HG02970 (cell line): ENCODE measurements around the gene SPACA4.

Source experiments
- ATAC-seq: cut with Tn5 transposase; IDR thresholded peaks from one replicate; pipeline ENCODE4 v1.9.1; 2021; ENCODE audit warnings: mild to moderate bottlenecking, moderate library complexity, moderate number of reproducible peaks; ENCODE audit not compliant: unreplicated experiment, low FRiP score

Gene SPACA4

DNA sequence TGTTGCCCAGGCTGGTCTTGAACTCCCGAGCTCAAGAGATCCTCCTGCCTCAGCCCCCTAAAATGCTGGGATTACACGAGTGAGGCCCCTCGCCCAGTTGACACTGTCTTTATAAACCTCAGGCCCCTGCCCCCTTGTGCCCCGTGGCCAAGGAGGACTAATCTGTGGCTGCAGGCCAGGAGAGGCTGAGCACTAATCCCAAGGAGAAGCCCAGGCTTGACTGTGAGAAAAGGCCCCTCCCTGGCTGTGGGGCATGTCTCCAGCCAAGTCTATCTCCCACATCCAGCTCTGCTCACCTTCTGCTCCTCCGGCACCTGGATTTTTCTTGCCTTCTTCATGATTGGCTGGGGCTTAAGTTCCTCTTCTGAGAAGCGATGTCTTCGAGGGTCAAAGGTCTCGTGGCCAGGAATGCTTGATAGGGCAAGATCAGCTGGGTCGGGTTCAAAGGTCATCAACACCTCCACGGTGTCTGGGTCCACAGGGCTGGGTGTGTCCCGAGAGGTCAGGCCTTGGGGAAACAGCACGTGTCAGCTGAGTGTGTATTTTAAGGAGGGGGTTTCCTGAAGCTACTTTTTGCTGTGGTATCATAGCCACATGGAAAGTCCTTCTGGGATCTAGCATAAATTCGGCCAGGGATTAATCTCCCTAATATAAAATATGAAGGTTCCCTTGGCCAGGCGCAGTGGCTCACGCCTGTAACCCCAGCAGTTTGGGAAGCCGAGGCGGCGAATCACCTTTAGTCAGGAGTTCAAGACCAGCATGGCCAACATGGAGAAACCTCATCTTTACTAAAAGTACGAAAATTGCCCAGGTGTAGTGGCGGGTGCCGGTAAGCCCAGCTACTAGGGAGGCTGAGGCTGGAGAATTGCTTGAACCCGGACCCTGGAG lies 26.9 kb downstream of the SPACA4 start:
- no peak for ATAC-seq

DNA sequence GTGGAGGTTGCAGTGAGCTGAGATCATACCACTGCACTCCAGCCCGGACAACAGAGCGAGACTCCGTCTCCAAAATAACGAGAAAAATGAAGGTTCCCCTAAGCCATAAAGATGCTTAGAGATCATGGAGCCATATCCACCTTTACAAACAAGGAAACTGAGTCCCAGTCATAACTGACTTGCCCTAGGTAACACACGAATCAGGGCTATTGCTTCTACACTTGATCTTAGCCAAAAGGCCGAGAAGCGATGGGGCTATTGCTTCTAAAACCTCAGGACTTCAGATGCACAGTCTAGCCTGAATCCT lies 27.4 kb downstream of the SPACA4 start:
- no peak for ATAC-seq

DNA sequence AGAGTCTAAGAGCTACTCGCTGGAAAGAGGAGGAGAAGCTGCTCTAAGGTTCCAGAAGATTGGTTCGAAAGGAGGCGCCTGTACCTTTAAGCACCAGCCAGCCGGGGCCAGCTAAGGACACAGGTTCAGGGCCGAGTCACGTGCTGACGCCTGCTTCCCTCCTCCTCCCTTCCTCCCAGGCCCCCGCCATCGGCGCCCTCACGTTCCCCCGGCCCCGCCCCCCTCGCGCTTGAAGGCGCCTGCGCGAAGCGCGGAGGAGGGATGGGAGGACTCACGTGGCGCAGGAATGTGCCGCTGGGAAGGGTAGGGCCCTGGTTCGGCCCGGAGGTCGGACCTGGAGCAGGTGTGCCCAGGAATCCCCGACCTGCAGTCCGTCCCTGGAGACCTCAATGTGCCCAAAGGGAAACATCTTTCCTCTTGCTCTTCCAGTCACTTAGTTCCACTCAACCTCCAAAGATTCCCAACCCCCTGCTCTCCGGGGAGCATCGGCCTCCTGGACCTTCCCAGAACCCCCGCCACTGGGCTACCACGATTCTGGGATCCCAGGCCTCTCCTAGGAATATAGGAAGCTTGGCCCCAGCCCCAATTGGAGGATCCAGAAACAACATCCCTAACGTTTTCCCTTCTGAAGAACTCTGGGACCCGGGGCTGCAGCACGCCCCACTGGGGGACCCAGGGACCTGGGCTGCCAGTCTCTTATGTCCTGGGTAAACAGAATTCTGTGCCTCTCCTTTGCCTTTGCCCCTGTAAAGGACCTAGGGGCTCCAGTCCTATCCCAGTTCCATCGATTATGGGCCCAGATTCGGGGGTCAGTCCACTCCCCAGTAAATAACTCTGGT lies 28.1 kb downstream of the SPACA4 start:
- ATAC-seq: peak; percentile 35

DNA sequence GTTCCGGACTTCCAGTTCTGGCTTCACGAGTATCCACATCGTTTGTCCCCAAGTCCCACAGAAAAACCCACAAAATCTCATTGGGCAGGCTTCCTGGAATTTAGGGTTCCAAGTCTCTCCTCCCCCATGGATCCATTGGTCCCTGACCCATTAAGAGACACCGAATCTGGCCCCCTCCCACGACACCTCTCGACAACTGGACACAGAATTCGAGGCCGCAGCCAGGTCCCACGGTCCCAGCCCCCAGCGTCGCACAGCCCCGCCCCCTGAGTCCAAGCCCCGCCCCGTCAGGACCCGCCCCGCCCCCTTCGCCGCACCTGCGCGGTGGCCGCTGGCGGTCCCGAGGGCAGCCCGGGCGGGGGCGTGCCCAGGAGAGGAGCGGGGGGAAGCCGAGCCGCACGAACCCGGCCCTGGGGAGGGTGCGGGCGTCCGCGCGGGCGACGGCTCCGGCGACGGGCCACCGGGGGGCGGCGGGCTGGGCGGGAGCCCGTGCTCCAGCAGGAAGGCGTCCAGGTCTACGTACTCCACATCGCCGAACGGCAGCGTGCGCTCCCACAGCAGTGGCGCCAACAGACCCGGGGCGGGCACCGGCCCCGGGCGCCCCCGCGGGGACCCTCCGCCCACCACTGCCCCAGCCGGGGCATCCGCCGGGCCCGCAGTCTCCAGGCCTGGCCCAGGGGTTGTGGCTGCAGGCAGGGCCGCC lies 28.9 kb downstream of the SPACA4 start:
- no peak for ATAC-seq

DNA sequence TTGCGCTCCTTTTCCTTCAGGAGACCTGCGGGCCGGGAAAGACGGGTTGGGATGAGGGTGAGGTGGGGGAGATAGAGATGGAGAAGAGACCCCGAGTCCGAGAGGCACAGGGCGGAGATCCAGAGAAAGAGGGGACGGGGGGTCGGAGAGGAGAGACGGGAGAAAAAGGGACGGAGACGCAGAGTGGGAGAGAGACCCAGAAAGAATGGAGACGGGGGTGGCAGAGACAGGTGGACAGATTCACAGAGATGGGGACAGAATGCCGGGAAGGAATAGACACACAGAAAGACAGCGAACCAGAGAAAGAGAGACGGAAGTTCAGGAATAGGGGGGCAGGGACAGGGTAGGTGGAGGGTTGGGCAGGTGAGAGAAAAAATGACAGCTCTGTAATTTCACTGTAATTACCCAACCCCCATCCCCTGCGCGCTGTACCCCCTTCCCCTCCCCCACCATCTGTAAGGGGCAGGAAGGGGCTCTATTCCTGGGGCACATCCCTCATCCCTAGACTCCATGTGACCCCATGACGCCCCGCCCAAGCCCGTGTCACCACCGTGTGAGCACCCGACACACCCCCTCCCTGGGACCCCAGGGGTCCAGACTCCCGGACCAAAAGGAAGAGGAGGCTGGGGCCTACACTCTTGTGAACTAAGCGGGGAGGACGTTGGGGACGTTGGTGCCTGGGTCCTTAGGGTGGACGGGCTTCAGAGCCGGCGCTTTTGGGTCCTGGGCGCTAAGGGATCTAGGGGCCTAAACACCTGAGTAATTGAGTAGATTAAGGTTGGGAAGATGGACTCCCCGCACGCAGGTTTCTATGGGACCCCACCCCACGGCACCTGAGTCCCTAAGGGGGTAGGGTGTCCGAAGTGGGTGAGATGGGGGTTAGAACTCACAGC lies 29.7 kb downstream of the SPACA4 start:
- no peak for ATAC-seq

DNA sequence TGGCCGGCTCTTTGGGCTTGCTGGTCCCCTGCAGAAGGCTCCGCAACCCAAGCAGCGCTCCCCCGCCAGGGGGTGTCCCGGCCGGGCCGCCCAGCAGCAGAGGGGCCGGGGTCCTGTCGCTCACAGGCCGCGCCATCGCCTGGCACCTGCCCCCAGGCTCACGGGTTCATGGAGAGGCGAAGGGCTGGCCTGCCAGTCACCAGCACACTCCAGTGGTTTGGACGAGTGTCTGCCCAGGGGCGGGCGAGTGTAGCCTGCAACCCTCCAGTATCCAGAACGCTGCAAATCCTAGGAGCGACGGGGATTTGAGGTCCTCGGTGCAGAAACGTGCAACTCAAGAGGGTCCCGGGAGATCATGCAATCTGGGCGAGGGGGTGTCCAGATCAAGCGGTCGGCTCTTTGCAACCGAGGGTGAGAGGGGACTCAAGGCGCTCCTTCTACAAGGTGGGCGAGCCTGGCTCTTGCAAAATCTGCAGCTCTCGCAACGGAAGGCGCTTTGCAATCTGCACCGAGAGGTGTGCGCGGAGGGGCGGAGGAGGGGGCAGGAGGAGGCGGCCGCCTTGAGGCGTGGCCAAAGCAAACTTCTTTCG lies 30.4 kb downstream of the SPACA4 start, which contains the start of gene DBP:
TSS of gene DBP (minus strand) at position 521 of the 590 bp plus-strand sequence. CDS start at position 136, 385 bp downstream.
- no peak for ATAC-seq

DNA sequence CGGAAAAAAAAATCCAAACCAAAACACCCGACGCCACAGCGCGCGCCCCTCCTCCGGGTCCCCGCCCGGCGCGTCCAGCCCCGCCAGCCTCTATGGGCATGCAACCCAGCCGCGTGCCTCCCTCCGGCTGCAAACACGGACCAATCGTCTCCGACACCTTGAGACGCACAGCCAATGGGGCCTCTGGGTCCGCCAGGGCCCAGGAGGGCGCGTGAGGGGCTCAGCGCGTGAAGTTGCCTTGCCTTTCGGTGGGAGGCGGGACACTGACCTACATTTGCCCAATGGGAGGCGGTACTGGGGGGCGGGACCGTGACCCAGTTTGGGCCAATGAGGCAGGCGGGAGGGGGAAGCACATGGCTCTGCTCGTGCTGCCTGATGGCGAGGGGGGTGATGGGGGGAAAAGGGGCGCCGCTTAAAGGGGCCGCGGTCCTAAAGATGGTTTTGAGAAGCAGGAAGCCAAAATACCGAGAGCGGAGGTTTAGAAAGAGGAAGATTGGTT lies 31.0 kb downstream of the SPACA4 start:
- ATAC-seq: peak; percentile 62

DNA sequence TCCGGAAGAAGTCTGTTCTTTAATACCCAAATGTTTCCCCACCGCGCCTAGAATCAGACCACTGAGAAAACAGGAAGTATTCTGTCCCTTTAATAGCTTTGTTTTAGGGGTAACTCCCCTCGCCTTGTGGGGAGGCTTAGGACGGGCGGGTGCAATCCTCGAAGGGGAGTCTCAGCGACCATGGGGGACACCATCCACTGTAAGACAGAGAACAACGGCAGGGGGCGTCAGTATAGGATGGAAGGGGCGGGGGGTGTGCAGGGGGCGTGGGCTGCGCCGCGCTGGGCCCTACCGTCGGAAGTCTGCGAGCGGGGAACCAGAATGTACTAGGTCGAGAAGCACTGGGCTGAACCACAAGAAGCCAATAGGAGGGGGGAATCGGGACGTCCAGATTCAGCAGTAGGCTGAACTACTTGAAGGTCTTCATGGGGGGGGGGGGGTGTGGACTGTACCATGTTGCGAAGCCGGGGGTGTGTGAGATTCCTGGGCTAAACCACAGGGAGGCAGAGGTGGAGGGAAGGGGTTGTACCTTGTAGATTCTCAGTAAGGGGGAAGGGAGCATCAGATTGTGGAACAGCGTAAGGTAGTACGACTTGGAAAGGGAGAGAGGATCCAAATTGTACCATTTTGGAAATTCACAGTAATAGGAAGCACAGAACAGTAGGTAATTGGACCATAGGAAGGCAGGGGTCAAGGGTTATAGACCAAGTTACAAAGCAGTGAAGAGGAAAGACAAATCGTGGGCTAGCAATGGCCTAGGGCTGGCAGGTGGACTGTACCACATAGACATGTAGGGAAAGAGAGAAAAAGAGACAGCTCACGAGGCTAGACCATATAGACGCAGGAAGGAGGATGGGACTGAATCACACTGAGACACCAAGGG lies 31.6 kb downstream of the SPACA4 start:
- ATAC-seq: no peak

DNA sequence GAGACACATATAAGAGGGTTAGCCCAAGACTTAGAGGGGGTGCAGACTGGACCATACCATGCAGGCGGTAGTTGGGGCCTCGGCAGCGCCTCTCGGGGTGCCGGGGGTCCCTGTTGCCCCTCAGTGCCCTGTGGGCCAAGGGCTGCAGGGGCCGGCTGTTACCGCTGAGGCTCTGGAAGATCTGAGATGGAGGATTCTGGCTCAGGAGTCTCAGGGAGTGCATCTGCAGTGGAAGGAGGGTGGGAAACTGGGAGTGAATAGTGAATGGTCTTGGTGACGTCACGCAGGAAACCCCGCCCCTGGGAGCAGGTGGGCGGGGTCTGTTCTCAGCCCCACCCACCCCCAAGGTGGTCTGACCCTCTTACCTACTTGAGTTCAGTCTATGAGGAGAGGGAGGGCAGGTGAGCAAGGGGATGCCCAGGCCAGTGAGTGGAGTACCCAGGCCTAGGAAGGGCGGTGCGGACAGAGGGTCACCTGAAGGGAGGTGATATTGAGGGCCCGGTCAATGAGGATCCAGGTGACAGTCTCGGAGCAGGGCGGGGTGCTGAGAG lies 32.4 kb downstream of the SPACA4 start:
- ATAC-seq: no peak

DNA sequence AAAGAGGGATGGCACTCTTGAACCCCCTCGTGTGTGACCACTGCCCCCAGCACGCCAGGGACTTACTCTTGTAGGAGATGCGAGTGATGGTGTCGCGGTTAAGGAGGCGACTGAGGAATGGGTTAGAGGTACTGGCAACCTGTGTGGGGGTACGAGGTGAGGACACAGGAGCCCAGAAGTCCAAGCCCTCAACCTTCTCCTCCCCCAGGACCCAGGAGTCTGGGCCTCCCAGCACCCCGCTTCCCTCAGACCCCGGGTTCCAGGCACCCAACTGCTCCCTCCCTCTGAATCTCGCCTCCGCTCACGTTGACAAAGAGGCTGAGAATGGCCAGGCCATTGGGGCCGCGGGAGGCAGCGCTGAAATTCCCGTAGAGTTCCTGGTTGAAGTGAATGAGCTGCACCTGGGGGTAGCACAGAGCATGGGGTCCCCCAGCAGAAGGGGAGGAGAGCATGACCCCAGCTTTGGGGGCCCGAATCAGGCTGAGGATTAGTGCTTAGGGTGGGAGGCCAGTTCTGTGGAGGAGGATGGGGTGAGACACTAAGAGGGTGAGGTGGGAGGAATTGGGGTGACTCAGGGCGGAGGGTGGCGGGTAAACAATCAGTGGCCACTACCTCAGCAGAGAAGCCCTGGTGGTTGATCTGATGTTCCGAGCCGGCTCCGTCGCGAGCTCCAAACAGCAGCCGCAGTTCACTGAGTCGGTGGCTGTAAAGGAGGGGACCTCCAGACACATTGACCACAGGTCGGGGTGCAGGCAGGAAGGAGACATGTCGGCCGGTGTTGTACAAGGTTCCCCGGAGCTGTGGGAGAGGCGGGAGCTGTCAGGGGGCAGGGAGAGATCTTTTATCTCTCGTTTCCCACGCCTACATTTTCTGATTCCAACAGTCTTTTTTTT lies 33.2 kb downstream of the SPACA4 start:
- ATAC-seq: no peak

DNA sequence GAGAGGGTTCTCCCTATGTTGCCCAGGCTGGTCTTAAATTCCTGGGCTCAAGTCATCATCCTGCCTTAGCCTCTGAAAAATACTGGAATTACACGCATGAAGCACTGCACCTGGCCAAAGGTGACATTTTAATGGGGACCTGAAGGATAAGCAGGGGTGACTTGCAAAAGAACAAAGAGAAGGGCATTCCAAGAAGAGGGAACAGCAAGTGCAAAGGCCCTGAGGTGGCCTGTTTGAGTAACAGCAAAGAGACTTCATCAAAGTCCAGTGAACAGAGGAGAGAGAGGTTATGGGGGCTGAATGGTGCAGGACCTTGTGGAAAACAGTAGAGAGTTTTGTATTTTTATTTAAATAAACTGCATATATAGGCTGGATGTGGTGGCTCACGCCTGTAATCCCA lies 35.3 kb downstream of the SPACA4 start:
- ATAC-seq: no peak

DNA sequence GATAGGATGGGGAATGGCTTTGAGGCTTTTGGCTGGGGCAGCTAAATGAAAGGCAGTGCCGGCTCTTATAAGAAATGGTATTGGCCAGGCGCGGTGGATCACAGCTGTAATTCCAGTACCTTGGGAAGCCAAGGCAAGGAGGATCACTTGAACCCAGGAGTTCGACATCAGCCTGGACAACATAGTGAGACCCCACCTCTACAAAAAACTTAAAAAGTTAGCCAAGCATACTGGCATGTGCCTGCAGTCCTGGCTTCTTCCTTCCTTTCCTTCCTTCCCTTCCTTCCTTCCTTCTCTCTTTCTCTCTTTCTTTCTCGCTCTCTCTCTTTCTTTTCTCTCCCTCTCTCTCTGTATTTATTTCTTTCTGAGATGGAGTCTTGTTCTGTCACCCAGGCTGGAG lies 36.3 kb downstream of the SPACA4 start:
- no peak for ATAC-seq

DNA sequence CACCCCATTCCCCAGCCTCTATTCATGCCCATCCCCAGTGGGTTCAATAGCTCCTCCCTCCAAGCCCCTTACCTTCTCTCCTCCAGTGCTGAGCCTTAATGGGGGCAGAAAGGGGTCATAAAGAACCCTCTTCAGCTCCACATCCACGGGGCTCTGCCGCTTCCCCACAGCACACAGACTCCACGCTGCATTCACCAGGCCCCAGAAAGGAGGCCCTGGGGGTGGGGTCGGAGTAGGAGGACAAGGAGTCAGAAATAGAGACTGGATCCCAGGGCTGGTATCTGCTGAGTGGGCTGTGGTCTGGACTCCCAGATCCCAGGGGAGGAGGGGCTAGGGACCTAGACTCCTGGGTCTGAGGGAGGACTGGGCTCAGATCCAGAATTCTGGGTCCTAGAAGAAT lies 37.8 kb downstream of the SPACA4 start:
- no peak for ATAC-seq

DNA sequence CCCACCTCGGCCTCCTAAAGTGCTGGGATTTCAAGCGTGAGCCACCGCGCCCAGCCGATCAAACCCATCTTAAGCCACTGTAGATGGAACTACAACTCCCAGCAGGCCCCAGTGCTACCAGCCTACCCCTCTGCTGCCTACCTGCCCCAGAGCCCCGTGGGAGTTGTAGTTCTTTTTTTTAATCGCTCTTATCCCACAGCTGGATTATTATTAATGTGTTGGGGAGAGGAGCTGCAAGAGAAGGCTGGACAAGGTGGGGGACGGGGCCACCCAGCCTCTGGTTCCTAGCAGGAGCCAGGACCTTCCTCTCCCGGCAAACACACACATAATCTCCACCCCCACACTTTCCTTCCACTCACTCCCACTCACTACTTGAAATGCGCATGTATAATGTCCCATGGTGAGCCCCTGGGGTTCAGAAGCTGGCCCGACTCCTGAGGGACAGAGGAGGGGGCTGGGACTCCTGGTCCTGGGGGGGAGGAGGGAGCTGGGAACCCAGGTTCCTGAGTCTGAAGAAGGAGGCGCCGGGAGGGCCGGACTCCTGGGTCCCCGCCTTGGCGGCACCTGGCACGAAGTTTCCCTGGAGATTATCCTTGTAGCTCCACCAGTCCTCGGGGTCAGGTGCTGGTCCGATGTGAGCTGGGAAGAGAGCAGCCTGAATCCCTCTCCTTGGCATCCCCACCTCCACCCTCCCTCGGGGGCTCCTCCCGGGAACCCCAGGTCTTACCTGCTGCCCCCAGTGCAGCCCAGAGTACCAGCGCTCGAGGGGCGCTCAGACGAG lies 38.5 kb downstream of the SPACA4 start:
- ATAC-seq: no peak

DNA sequence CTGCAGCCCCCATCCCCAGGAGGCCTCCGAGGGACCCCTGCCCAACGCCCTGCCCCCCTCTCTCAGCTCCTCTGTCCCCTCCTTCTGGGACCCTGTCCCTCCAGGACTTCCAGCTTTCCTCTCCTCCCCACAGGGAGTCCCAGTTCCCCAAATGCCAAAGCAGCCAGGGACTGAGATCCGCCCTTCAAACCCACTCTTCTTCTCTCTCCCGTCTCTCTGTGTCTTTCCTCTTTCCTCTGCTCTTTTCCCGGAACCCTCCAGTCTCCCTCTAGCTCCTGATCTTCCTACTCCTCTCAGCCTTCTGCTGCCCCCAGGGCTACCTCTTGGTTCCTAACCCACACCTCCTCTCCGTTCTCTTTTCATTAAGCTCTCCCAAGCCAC lies 39.1 kb downstream of the SPACA4 start:
- ATAC-seq: no peak

DNA sequence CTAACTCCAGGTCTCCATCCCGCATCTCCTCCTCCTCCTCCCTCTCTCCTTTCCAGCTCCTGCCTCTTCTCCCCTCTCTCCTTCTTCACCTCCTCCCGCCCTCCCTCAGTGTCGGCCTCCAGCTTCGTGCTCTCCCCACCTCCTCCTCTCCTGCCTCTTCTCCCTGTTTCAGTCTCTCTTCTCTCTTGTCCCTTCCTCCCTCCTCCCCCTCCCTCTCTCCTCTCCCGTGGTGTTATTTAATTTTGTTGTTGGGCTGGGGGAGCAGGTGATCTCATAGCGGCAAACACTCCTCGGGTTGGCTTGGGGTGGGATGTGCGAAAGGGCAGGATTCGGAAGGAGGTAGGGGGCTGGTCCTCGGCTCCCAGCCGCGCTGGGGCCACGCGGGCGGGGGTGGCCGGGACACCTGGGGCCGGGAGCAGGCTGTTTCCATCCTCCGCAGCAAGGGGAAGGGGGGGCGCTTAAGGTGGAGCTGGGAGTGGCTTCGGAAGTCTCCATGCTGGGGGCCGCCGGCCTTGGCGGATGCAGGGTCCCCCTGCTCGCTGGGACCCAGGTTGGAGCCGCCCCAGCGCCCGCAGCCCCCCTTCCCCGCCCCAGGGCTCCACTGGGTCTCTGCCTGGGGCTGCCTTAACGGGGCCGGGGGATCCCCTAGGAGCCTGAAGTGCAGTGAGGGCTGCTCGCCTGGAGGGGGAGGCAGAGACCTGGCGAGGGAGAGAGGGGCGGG lies 39.6 kb downstream of the SPACA4 start, which contains the start of gene CA11:
TSS of gene CA11 (minus strand) at position 187 of the 721 bp plus-strand sequence. CDS start 555 bp downstream, outside the sequence.
- ATAC-seq: peak; percentile 72
